Naive thymus-derived CD4-positive, alpha-beta T cell (primary cell): ENCODE results near the gene PRAMEF6. TPM values are rescaled to one million over a fixed set of nuclear protein-coding genes. Genes with fewer than 3 reads are reported as not detected.
"Not testable (repeated sequence)": the region's sequence is repeated elsewhere in the genome, so short reads cannot be mapped to it uniquely, and the experiment has no call there.

ENCODE experiments used
- ATAC-seq: fragments of 150-1000 bp; cut with Tn5 transposase; 2 replicates; pipeline ENCODE4 v1.10.0; 2021; ENCODE audit warnings: mild to moderate bottlenecking, moderate library complexity
- CTCF ChIA-PET: fragments of 350-600 bp; sonication (Branson Sonifier 250); formaldehyde crosslinking; loops from one replicate; lab custom pipeline; 2021; ENCODE audit warnings: antibody characterized with exemption; lab: Charles Lee
- POLR2A ChIA-PET: fragments of 350-600 bp; sonication (Branson Sonifier 250); formaldehyde crosslinking; loops from one replicate; lab custom pipeline; 2021; ENCODE audit warnings: antibody characterized with exemption, inconsistent platforms; lab: Charles Lee
- DNase-seq, 9 donors: peaks; one replicate each; pipeline versions ENCODE4 v3.0.0 to v3.0.0-alpha.2; 2020 to 2022; ENCODE audit warnings: mixed read lengths in 1 of 9
- H3K27ac ChIP-seq: one replicate; pipeline ENCODE4 v1.7.0; 2013; ENCODE audit warnings: mild to moderate bottlenecking, low read depth, low read length, moderate library complexity
- H3K27me3 ChIP-seq, 2 donors: one replicate each; pipeline ENCODE4 v1.7.0; 2013; ENCODE audit warnings: low read length in 2 of 2, mild to moderate bottlenecking in 2 of 2, moderate library complexity in 2 of 2; ENCODE audit not compliant: control insufficient read depth in 2 of 2, insufficient read depth in 2 of 2
- H3K36me3 ChIP-seq, 3 experiments: 1 replicate in 2 of 3; 2 replicates in 1 of 3; pipeline ENCODE4 v1.7.0; 2013; ENCODE audit warnings: low read length in 3 of 3, mild to moderate bottlenecking in 3 of 3, moderate library complexity in 1 of 3; ENCODE audit not compliant: insufficient read depth in 3 of 3, control insufficient read depth in 2 of 3
- H3K4me1 ChIP-seq, 2 donors: one replicate each; pipeline ENCODE4 v1.7.0; 2013; ENCODE audit warnings: low read length in 2 of 2, mild to moderate bottlenecking in 2 of 2, moderate library complexity in 1 of 2; ENCODE audit not compliant: control insufficient read depth in 2 of 2, insufficient read depth in 2 of 2
- H3K4me3 ChIP-seq: 2 replicates; pipeline ENCODE4 v1.7.0; 2013; ENCODE audit warnings: mild to moderate bottlenecking, low read length
- H3K9me3 ChIP-seq, 3 experiments: 1 replicate in 2 of 3; 2 replicates in 1 of 3; pipeline ENCODE4 v1.7.0; 2013; ENCODE audit warnings: low read length in 3 of 3; ENCODE audit not compliant: control insufficient read depth in 2 of 3
- H3K27ac Mint-ChIP-seq, 9 donors: one replicate each; pipeline ENCODE4 v1.8.0; 2020 to 2022; ENCODE audit warnings: mixed read lengths in 9 of 9, mild to moderate bottlenecking in 8 of 9, moderate library complexity in 5 of 9, inconsistent platforms in 2 of 9
- H3K27me3 Mint-ChIP-seq, 5 donors: one replicate each; pipeline ENCODE4 v1.8.0; 2021 to 2022; ENCODE audit warnings: mixed read lengths in 5 of 5, mild to moderate bottlenecking in 1 of 5
- H3K36me3 Mint-ChIP-seq, 5 donors: one replicate each; pipeline ENCODE4 v1.8.0; 2020 to 2022; ENCODE audit warnings: mixed read lengths in 5 of 5, mild to moderate bottlenecking in 3 of 5, inconsistent platforms in 1 of 5
- H3K4me1 Mint-ChIP-seq, 7 donors: one replicate each; pipeline ENCODE4 v1.8.0; 2020 to 2022; ENCODE audit warnings: mixed read lengths in 7 of 7, mild to moderate bottlenecking in 3 of 7, inconsistent platforms in 1 of 7
- H3K4me3 Mint-ChIP-seq, 10 donors: one replicate each; pipeline ENCODE4 v1.8.0; 2020 to 2022; ENCODE audit warnings: mild to moderate bottlenecking in 10 of 10, mixed read lengths in 10 of 10, moderate library complexity in 6 of 10, inconsistent platforms in 2 of 10
- H3K9me3 Mint-ChIP-seq, 11 donors: one replicate each; pipeline ENCODE4 v1.8.0; 2020 to 2022; ENCODE audit warnings: mixed read lengths in 11 of 11, mild to moderate bottlenecking in 4 of 11, inconsistent platforms in 1 of 11, moderate library complexity in 1 of 11
- intact Hi-C, 2 donors: fragments of 100-400 bp; cut with micrococcal nuclease; formaldehyde crosslinking; loops; one replicate each; pipeline ENCODE4 v1.15.1; 2023
- polyA plus RNA-seq, 2 donors: library from polyadenylated mRNA; unstranded; fragments of 300-500 nt; fragmentation: Illumina TruSeq; gene quantifications; one replicate each; pipeline ENCODE4 v1.2.3, GENCODE V29; 2021
- total RNA-seq, 6 experiments: library from RNA in 5 of 6; stranded (reverse) in 5 of 6; gene quantifications; 1 replicate in 5 of 6; 2 replicates in 1 of 6; pipeline ENCODE4 v1.2.3 and lab custom pipeline; 2021 to 2026

Gene PRAMEF6
- total RNA-seq: not detected
- polyA plus RNA-seq: not detected
- total RNA-seq (lab: John Stamatoyannopoulos, UW): not detected

GRCh38 chr1:12947480-12947879 is at the start of gene PRAMEF6:
TSS of gene PRAMEF6 (minus strand) at chr1:12947580. CDS start at chr1:12942518, 5,062 bp downstream.
- intact Hi-C loops, DNase-seq, H3K4me3 Mint-ChIP-seq, H3K9me3 ChIP-seq, H3K27me3 Mint-ChIP-seq, H3K27ac ChIP-seq, ATAC-seq, H3K36me3 ChIP-seq, H3K9me3 Mint-ChIP-seq, H3K4me1 Mint-ChIP-seq, H3K4me1 ChIP-seq, POLR2A ChIA-PET, H3K4me3 ChIP-seq, H3K27ac Mint-ChIP-seq, H3K36me3 Mint-ChIP-seq, CTCF ChIA-PET, H3K27me3 ChIP-seq: not testable (repeated sequence)

DNA sequence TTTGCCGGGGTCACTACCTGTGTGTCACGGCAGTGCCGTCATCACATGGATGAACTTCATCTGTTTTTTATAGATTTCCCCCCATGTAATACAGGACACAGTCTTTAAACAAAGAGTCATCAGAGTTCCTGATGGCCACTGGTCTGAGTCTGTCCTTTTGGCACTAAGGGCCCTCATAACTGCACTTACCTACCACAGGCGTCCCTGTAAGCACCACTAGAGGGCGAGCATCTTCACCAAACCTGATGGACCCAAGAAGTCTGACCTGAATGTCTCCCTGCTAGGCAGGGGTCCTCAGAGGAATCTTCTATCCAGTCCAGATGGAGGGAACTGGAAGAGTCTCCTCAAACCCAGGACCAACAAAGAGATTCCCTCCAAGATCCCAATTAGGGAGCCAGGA is 23.0 kb downstream of the PRAMEF6 start:
- H3K36me3 ChIP-seq, POLR2A ChIA-PET, H3K4me3 Mint-ChIP-seq, H3K9me3 ChIP-seq, H3K27ac ChIP-seq, H3K9me3 Mint-ChIP-seq, H3K27me3 Mint-ChIP-seq, DNase-seq, ATAC-seq, intact Hi-C loops, H3K27me3 ChIP-seq, CTCF ChIA-PET, H3K4me1 ChIP-seq, H3K4me1 Mint-ChIP-seq, H3K27ac Mint-ChIP-seq, H3K36me3 Mint-ChIP-seq, H3K4me3 ChIP-seq: not testable (repeated sequence)

DNA sequence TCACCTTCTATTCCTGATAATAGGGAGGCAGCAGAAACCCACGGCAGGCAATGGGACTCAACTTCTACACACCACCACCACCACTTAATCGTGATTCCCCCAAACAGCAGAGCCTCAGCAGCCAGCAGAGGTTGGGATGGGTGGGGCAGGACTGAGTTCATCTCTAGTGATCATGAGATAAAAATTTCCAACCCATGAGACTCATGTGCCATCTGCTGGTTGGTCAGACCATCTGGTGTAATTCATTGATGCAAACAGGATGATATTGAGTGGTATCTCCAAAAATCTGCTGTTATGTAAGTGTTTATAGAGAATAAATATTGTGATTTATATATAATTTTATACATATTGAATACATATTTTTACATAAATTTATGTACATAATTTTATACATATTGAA is 25.6 kb downstream of the PRAMEF6 start:
- H3K27me3 Mint-ChIP-seq, CTCF ChIA-PET, POLR2A ChIA-PET, H3K27me3 ChIP-seq, H3K9me3 Mint-ChIP-seq, H3K4me3 ChIP-seq, ATAC-seq, DNase-seq, H3K4me1 Mint-ChIP-seq, H3K27ac Mint-ChIP-seq, H3K36me3 ChIP-seq, H3K27ac ChIP-seq, H3K36me3 Mint-ChIP-seq, intact Hi-C loops, H3K4me3 Mint-ChIP-seq, H3K4me1 ChIP-seq, H3K9me3 ChIP-seq: not testable (repeated sequence)

DNA sequence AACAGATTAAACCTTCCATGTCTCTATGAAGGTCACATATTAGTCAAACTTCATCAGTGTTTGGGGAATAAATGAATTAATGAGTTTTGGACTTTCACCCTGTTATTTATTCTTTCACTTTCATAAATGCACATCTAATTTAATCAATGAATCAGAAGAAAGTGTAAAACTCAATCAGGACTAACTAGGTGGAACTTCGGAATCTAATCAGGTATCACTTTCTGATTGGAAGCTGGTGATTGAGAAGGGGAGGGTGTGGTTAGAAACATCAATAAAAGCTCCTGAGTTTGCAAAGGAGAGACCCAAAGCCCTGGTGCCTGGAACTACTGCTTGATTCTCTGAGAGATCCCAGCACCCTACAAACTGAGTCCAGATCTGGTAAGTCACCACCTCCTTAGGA is 31.1 kb downstream of the PRAMEF6 start, which contains the start of gene PRAMEF7:
Gene PRAMEF7, plus strand, starts transcription at position 301 of the 400 bp plus-strand sequence. CDS start 1,083 bp downstream, outside the sequence.
- H3K27ac ChIP-seq, H3K4me3 Mint-ChIP-seq, ATAC-seq, H3K9me3 ChIP-seq, H3K36me3 Mint-ChIP-seq, H3K4me1 ChIP-seq, H3K9me3 Mint-ChIP-seq, CTCF ChIA-PET, DNase-seq, H3K4me3 ChIP-seq, intact Hi-C loops, POLR2A ChIA-PET, H3K36me3 ChIP-seq, H3K27me3 ChIP-seq, H3K27me3 Mint-ChIP-seq, H3K27ac Mint-ChIP-seq, H3K4me1 Mint-ChIP-seq: not testable (repeated sequence)

DNA sequence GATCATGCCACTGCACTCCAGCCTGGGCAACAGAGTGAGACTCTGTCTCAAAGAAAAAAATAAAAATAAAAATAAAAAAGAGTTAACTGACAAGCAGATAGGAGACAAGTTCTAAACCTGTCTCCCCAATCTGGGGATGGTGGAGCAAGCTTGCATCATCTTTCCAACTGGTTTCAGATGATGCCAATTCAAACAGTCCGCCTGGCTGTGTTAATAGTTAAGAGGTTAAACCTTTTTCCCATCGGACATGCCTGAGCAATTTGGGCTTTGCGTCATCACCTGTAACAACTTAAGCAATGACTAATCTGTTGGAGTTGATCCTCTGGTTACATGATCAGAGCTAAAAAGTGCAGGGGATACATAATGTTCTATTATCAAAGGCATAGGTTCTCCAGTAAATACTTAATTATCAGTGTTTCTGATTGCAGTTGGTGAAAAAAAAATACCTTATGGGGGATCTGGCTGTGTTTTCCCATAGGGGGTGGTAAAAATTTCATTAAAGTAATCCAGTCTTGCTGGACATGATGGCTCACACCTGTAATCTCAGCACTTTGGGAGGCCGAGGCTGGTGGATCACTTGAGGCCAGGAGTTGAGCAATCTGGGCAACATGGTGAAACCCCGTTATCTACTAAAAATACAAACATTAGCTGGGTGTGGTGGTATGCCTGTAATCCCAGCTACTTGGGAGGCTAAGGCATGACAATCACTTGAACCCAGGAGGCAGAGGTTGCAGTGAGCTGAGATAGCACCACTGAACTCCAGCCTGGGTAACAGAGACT is 43.4 kb downstream of the PRAMEF6 start:
- DNase-seq, H3K4me3 ChIP-seq, H3K9me3 Mint-ChIP-seq, intact Hi-C loops, H3K4me1 Mint-ChIP-seq, H3K36me3 Mint-ChIP-seq, H3K36me3 ChIP-seq, H3K9me3 ChIP-seq, H3K4me1 ChIP-seq, H3K4me3 Mint-ChIP-seq, POLR2A ChIA-PET, H3K27ac ChIP-seq, CTCF ChIA-PET, H3K27me3 ChIP-seq, ATAC-seq, H3K27me3 Mint-ChIP-seq, H3K27ac Mint-ChIP-seq: not testable (repeated sequence)

GRCh38 chr1:12899186-12899585 is 48.2 kb downstream of the PRAMEF6 start:
- POLR2A ChIA-PET, ATAC-seq, H3K27me3 ChIP-seq, CTCF ChIA-PET, H3K4me1 ChIP-seq, H3K4me3 Mint-ChIP-seq, H3K27me3 Mint-ChIP-seq, H3K27ac Mint-ChIP-seq, H3K9me3 ChIP-seq, H3K27ac ChIP-seq, intact Hi-C loops, H3K36me3 ChIP-seq, H3K4me1 Mint-ChIP-seq, H3K9me3 Mint-ChIP-seq, DNase-seq, H3K4me3 ChIP-seq, H3K36me3 Mint-ChIP-seq: not testable (repeated sequence)

GRCh38 chr1:12898170-12898569 is 49.2 kb downstream of the PRAMEF6 start, which contains the start of gene PRAMEF10:
TSS of gene PRAMEF10 (minus strand) at chr1:12898270. CDS start at chr1:12895847, 2,423 bp downstream.
- H3K36me3 Mint-ChIP-seq, H3K27ac Mint-ChIP-seq, H3K4me3 ChIP-seq, H3K4me1 Mint-ChIP-seq, H3K36me3 ChIP-seq, H3K4me1 ChIP-seq, POLR2A ChIA-PET, intact Hi-C loops, ATAC-seq, H3K4me3 Mint-ChIP-seq, CTCF ChIA-PET, DNase-seq, H3K9me3 Mint-ChIP-seq, H3K27ac ChIP-seq, H3K27me3 Mint-ChIP-seq, H3K27me3 ChIP-seq, H3K9me3 ChIP-seq: not testable (repeated sequence)
